ENCODE data around the gene PMFBP1.

The PMFBP1 gene

GRCh38 chr16:72111657-72112451, 60.1 kb downstream of the PMFBP1 start:
- DNase-seq (ENCODE audit: low read depth in 2 of 2): no peak
- TF ChIP-seq CTCF (IDR thresholded peaks at IDR 0.05; ENCODE audit: low read depth, low read length): no peak
- H3K4me3 ChIP-seq (replicated peaks in 1 of 2; ENCODE audit: low read depth in 2 of 2, low read length in 2 of 2): no peak overlapping the region

DNA sequence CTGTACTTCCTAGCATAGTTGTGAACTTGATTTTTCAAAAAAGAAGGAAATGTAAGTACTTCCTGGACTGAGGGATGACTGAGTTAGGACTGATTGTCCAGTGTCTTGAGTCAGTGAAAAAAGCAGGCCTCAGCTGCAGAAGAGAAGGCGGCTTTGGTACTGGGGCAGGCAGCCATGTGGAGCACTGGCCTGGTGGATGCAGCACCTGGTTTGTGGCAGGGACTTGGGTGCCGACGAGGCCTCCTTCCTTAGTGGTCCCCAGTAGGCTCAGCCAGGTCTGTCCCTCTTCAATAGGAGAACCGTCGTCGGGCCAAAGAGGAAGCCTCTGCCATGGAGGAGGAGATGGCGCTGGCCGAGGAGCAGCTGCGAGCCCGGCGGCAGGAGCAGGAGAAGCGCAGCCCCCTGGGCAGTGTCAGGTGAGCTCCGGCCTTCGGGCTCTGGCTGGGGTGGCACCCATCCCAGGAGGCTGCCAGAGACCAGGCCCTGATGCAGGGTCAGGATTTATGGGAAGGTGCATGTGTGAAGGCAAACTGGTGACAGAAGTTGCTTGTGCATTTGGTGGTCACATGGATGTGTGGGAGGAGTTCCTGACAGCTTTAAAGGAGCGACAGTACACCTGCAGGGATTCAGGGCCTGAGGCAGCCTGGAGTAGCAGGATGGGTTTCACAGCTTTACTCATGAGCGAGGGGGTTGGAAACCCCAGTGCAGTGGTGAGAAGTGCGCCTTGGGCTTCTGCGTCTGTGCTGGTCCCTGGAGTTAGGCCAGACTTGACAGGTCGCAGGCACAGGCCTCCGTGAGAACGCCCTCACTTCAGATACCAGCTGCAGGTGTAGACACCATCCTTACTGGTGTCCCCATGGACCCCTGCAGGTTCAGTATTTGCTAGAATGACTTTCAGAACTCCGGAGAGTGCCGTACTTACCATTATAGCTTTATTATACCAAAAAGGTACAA, 61.0 kb downstream of the PMFBP1 start:
- DNase-seq (ENCODE audit: low read depth in 2 of 2): no peak
- no peak for TF ChIP-seq CTCF (IDR thresholded peaks at IDR 0.05; ENCODE audit: low read depth, low read length)
- H3K4me3 ChIP-seq (replicated peaks in 1 of 2; ENCODE audit: low read depth in 2 of 2, low read length in 2 of 2): no peak overlapping the region

- TF ChIP-seq CTCF (IDR thresholded peaks at IDR 0.05; ENCODE audit: low read depth, low read length): no peak
- no peak for DNase-seq (ENCODE audit: low read depth in 2 of 2)
- H3K4me3 ChIP-seq (replicated peaks in 1 of 2; ENCODE audit: low read depth in 2 of 2, low read length in 2 of 2): no peak overlapping the region
These were observed 61.9 kb downstream of the PMFBP1 start for GRCh38 chr16:72109966-72110530.

DNA sequence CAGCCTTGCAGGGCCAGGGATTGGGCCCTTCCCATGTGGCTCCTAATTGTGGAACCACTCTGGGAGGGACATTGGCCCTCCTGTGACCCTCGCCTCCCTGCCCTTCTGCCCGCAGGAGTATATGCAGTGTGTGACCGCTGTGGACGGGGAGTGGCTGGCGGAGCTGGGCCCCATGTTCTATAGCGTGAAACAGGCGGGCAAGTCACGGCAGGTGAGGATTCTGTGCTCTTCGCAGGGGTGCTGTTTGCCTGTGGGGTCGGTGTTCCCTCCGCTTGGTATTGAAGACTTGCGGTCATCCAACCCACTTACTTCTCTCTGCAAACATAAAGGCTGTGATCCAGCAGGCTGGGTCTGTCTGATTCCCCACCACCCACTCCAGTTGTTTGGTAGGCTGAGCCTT, 62.7 kb downstream of the PMFBP1 start:
- no peak for DNase-seq (ENCODE audit: low read depth in 2 of 2)
- H3K4me3 ChIP-seq (replicated peaks in 1 of 2; ENCODE audit: low read depth in 2 of 2, low read length in 2 of 2): no peak overlapping the region

GRCh38 chr16:72108353-72109102, 63.4 kb downstream of the PMFBP1 start:
- no peak overlapping the region for H3K4me3 ChIP-seq (replicated peaks in 1 of 2; ENCODE audit: low read depth in 2 of 2, low read length in 2 of 2)
- DNase-seq (ENCODE audit: low read depth in 2 of 2): no peak
- no peak for TF ChIP-seq CTCF (IDR thresholded peaks at IDR 0.05; ENCODE audit: low read depth, low read length)

More for the DNA sequence above, 62.7 kb downstream of the PMFBP1 start:
- TF ChIP-seq CTCF (IDR thresholded peaks at IDR 0.05; ENCODE audit: low read depth, low read length): no peak

DNA sequence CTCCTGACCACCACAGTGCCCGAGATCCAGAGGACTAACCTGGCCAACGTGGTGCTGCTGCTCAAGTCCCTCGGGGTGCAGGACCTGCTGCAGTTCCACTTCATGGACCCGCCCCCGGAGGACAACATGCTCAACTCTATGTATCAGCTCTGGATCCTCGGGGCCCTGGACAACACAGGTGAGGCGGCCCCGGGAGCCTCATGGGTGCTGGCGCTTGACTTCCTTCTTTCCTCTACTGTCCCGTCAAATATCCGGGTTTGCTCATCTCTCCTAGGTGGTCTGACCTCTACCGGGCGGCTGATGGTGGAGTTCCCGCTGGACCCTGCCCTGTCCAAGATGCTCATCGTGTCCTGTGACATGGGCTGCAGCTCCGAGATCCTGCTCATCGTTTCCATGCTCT, 64.6 kb downstream of the PMFBP1 start:
- no peak for TF ChIP-seq CTCF (IDR thresholded peaks at IDR 0.05; ENCODE audit: low read depth, low read length)
- H3K4me3 ChIP-seq (replicated peaks in 1 of 2; ENCODE audit: low read depth in 2 of 2, low read length in 2 of 2): no peak overlapping the region
- no peak for DNase-seq (ENCODE audit: low read depth in 2 of 2)
